MM.1S (cell line): Measurements from ENCODE around the gene OVCH2.
"Not testable (repeated sequence)": the region's sequence is repeated elsewhere in the genome, so short reads cannot be mapped to it uniquely, and the experiment has no call there.

Experiments used
- CTCF ChIP-seq: fragments of 300-600 bp; sonication (generic); IDR thresholded peaks from 2 replicates; pipeline ENCODE4 v1.5.1; 2016; ENCODE audit warnings: antibody characterized with exemption, low read length, mixed read lengths
- EZH2phosphoT487 ChIP-seq: fragments of 300-600 bp; sonication (generic); IDR thresholded peaks from 2 replicates; pipeline ENCODE4 v1.6.1; 2018; ENCODE audit warnings: antibody characterized with exemption, low read length

GRCh38 chr11:7734767-7735166, 28.5 kb upstream of the OVCH2 start:
- not testable (repeated sequence) for TF ChIP-seq CTCF, EZH2phosphoT487
